H1 (cell line): Measurements from ENCODE around the gene SLC12A4. TPM values are rescaled to one million over a fixed set of nuclear protein-coding genes. Genes with fewer than 3 reads are reported as not detected.

Experiments
- CTCF ChIA-PET: fragments of 300-600 bp; sonication (Branson Sonifier 250); formaldehyde crosslinking; loops from one replicate; lab custom pipeline; 2021; ENCODE audit not compliant: partially characterized antibody; lab: Charles Lee
- POLR2A ChIA-PET: fragments of 300-600 bp; sonication (Branson Sonifier 250); formaldehyde crosslinking; loops from one replicate; lab custom pipeline; 2021; ENCODE audit warnings: inconsistent platforms; ENCODE audit not compliant: partially characterized antibody; lab: Charles Lee
- DNase-seq, 2 experiments: peaks; one replicate each; pipeline versions ENCODE4 v3.0.0 to v3.0.0-alpha.2; 2010 to 2022; ENCODE audit warnings: low spot score in 2 of 2, low read depth in 1 of 2, mixed read lengths in 1 of 2
- FAIRE-seq: peaks from 2 replicates; lab custom pipeline; 2011; peaks lifted over from hg19 to GRCh38; lab: Jason Lieb, UNC
- H2AFZ ChIP-seq: 2 replicates; pipeline ENCODE4 v1.8.1; 2012; ENCODE audit warnings: low read length, inconsistent platforms
- H2AK5ac ChIP-seq: 2 replicates; pipeline ENCODE4 v1.6.1; 2013; ENCODE audit warnings: low read depth, low read length
- H2BK120ac ChIP-seq: replicated peaks from 2 replicates; pipeline ENCODE3; 2013; ENCODE audit warnings: low read depth, low read length, inconsistent platforms
- H2BK12ac ChIP-seq: 2 replicates; pipeline ENCODE4 v1.6.1; 2013; ENCODE audit warnings: low read depth, low read length
- H2BK15ac ChIP-seq: 2 replicates; pipeline ENCODE4 v1.6.1; 2013; ENCODE audit warnings: low read length
- H2BK20ac ChIP-seq: 2 replicates; pipeline ENCODE4 v1.6.1; 2013; ENCODE audit warnings: low read length
- H2BK5ac ChIP-seq: 2 replicates; pipeline ENCODE4 v1.6.1; 2013; ENCODE audit warnings: low read depth, low read length
- H3K14ac ChIP-seq: 2 replicates; pipeline ENCODE4 v1.6.1; 2013; ENCODE audit warnings: inconsistent platforms; ENCODE audit not compliant: insufficient read length
- H3K18ac ChIP-seq: 2 replicates; pipeline ENCODE4 v1.6.1; 2013; ENCODE audit warnings: low read length; ENCODE audit errors: extremely low read depth
- H3K23ac ChIP-seq: 2 replicates; pipeline ENCODE4 v1.6.1; 2013; ENCODE audit warnings: inconsistent platforms; ENCODE audit not compliant: insufficient read length
- H3K23me2 ChIP-seq: 2 replicates; pipeline ENCODE4 v1.6.1; 2013; ENCODE audit warnings: low read depth, low read length
- H3K27ac ChIP-seq: 2 replicates; pipeline ENCODE4 v1.6.1; 2011; ENCODE audit warnings: low read depth, low read length, inconsistent platforms
- H3K27me3 ChIP-seq, 4 experiments: replicated peaks in 1 of 4; 1 replicate in 1 of 4; 2 replicates in 3 of 4; pipeline versions ENCODE4 v1.6.1 to v1.8.1; 2011 to 2013; ENCODE audit warnings: low read length in 3 of 4, mild to moderate bottlenecking in 3 of 4, inconsistent platforms in 2 of 4, mixed read lengths in 2 of 4, moderate library complexity in 1 of 4; ENCODE audit not compliant: control insufficient read depth in 3 of 4, insufficient read depth in 3 of 4; ENCODE audit errors: extremely low read depth in 1 of 4
- H3K36me3 ChIP-seq, 4 experiments: 2 replicates each; pipeline versions ENCODE4 v1.6.1 to v1.8.1; 2011 to 2013; ENCODE audit warnings: mild to moderate bottlenecking in 4 of 4, low read length in 3 of 4, moderate library complexity in 2 of 4, control low read depth in 1 of 4, inconsistent platforms in 1 of 4; ENCODE audit not compliant: insufficient read depth in 4 of 4, control insufficient read depth in 2 of 4
- H3K4ac ChIP-seq: replicated peaks from 2 replicates; pipeline ENCODE3; 2013; ENCODE audit warnings: low read length, low read depth, mixed read lengths, inconsistent platforms; ENCODE audit not compliant: insufficient read length
- H3K4me1 ChIP-seq, 4 experiments: replicated peaks in 1 of 4; 1 replicate in 1 of 4; 2 replicates in 3 of 4; pipeline versions ENCODE4 v1.6.1 to v1.8.1; 2011 to 2013; ENCODE audit warnings: low read length in 3 of 4, inconsistent platforms in 2 of 4, mixed read lengths in 1 of 4; ENCODE audit not compliant: insufficient read depth in 4 of 4, control insufficient read depth in 3 of 4
- H3K4me2 ChIP-seq, 2 experiments: 2 replicates each; pipeline versions ENCODE4 v1.6.1 to v1.8.1; 2011 to 2013; ENCODE audit warnings: low read depth in 2 of 2, low read length in 2 of 2, control low read depth in 1 of 2, inconsistent platforms in 1 of 2, mild to moderate bottlenecking in 1 of 2; ENCODE audit not compliant: insufficient read depth in 1 of 2
- H3K4me3 ChIP-seq, 4 experiments: fragments of 200-600, 300-600 bp in 1 of 4; sonication (generic), shearing (Covaris generic), sonication (Bioruptor Twin) in 1 of 4; 2 replicates each; pipeline versions ENCODE4 v1.5.1 to v1.8.1; 2011 to 2016; ENCODE audit warnings: low read length in 4 of 4, low read depth in 3 of 4, control low read depth in 2 of 4, inconsistent platforms in 2 of 4, mild to moderate bottlenecking in 2 of 4, mixed read lengths in 1 of 4, moderate library complexity in 1 of 4; ENCODE audit not compliant: insufficient read depth in 2 of 4; ENCODE audit errors: extremely low read depth in 1 of 4
- H3K56ac ChIP-seq: replicated peaks from 2 replicates; pipeline ENCODE3; 2013; ENCODE audit warnings: low read depth, mild to moderate bottlenecking, mixed read lengths, low read length, inconsistent platforms; ENCODE audit not compliant: insufficient read length
- H3K79me1 ChIP-seq: 2 replicates; pipeline ENCODE4 v1.6.1; 2013; ENCODE audit warnings: low read depth, low read length, control low read depth
- H3K79me2 ChIP-seq, 2 experiments: 2 replicates each; pipeline versions ENCODE4 v1.6.1 to v1.8.1; 2012 to 2013; ENCODE audit warnings: low read length in 2 of 2, mild to moderate bottlenecking in 2 of 2, inconsistent platforms in 1 of 2; ENCODE audit not compliant: insufficient read depth in 2 of 2, control insufficient read depth in 1 of 2
- H3K9ac ChIP-seq, 4 experiments: replicated peaks in 1 of 4; 1 replicate in 1 of 4; 2 replicates in 3 of 4; pipeline versions ENCODE4 v1.6.1 to v1.8.1; 2011 to 2013; ENCODE audit warnings: low read depth in 3 of 4, low read length in 3 of 4, control low read depth in 2 of 4, mild to moderate bottlenecking in 2 of 4, moderate library complexity in 2 of 4, inconsistent platforms in 1 of 4; ENCODE audit errors: extremely low read depth in 1 of 4
- H3K9me3 ChIP-seq, 2 experiments: 2 replicates each; pipeline versions ENCODE4 v1.6.1 to v1.8.1; 2012 to 2013; ENCODE audit warnings: mild to moderate bottlenecking in 2 of 2, moderate library complexity in 2 of 2, control low read depth in 1 of 2, inconsistent platforms in 1 of 2, low read depth in 1 of 2, low read length in 1 of 2, mixed read lengths in 1 of 2; ENCODE audit not compliant: insufficient read depth in 2 of 2
- H4K20me1 ChIP-seq, 2 experiments: replicated peaks in 1 of 2; 2 replicates each; pipeline versions ENCODE3 to v1.8.1; 2011 to 2013; ENCODE audit warnings: inconsistent platforms in 2 of 2, low read length in 2 of 2, mild to moderate bottlenecking in 1 of 2; ENCODE audit not compliant: insufficient read depth in 2 of 2, control insufficient read depth in 1 of 2
- H4K5ac ChIP-seq: 2 replicates; pipeline ENCODE4 v1.6.1; 2013; ENCODE audit warnings: low read length, low read depth, mixed read lengths, inconsistent platforms; ENCODE audit not compliant: insufficient read length
- H4K8ac ChIP-seq: 2 replicates; pipeline ENCODE4 v1.8.0; 2013; ENCODE audit warnings: mild to moderate bottlenecking, moderate library complexity, low read length, inconsistent platforms; ENCODE audit not compliant: insufficient read depth; ENCODE audit errors: extremely low read depth
- H4K91ac ChIP-seq: replicated peaks from 2 replicates; pipeline ENCODE3; 2013; ENCODE audit warnings: low read length, mixed read lengths, inconsistent platforms; ENCODE audit not compliant: insufficient read length
- CHD1 ChIP-seq: IDR thresholded peaks from 2 replicates; pipeline ENCODE4 v1.6.1; 2012; ENCODE audit warnings: low read depth, low read length, improper control_type of control experiment
- WGBS, 2 experiments: shearing (Covaris generic) in 1 of 2; methylation state at CpG; one replicate each; pipeline versions ENCODE4 v1.1.6 to v1.1.7; 2013 to 2015; ENCODE audit warnings: low lambda C conversion rate in 2 of 2, mixed read lengths in 2 of 2, inconsistent platforms in 1 of 2, low coverage in 1 of 2, missing lambda C conversion rate in 1 of 2; ENCODE audit not compliant: insufficient replicate concordance in 2 of 2, insufficient coverage in 1 of 2, insufficient read length in 1 of 2; ENCODE audit errors: extremely low coverage in 1 of 2, missing lambda C conversion rate in 1 of 2; 5-methylcytosine and 5-hydroxymethylcytosine counted together
- polyA plus RNA-seq, 7 experiments: library from polyadenylated mRNA; depleted of rRNA in 3 of 7; stranded (reverse) in 5 of 7; unstranded in 2 of 7; fragments of >200 nt in 5 of 7; fragments of 200-250 nt in 2 of 7; gene quantifications; 1 replicate in 5 of 7; 2 replicates in 1 of 7; 4 replicates in 1 of 7; pipeline versions ENCODE4 v1.2.1 to v1.2.3, GENCODE V29; 2011 to 2013; ENCODE audit warnings: missing spikeins in 2 of 7, mixed read lengths in 2 of 7
- total RNA-seq: library from RNA; stranded (reverse); fragmentation: NEBNext Ultra II Directional; extraction: Animal tissue kit (Norgen Biotek cat#: 25700); gene quantifications from 2 replicates; pipeline ENCODE4 v1.2.1, GENCODE V29; 2021

The SLC12A4 gene
- total and polyA plus RNA-seq, 2 of the 8 experiments (the other 6 are each of a cell fraction or from before 2014, with no cell fraction given): 41.3 to 49.3 TPM

DNA sequence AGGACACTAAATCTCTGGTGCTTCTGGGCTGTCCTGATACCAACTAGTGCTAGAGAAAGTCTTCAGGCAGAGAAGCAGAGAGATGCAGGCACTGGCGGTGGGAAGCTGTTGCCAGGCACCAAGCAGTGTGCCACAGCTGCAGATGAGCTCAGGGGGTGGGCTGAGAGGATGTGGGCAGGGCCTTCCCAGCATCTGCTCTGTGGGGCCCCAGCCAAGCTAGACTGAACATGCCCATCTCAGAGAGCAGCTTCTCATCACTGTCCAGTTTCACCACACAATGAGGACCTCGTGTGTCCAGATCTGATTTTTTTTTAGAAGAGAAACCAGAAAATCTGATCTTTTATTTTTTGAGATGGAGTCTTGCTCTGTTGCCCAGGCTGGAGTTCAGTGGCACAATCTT, 58.3 kb downstream of the SLC12A4 start:
- WGBS, 2 experiments: 91% methylated on average over 2 of the region's 2 CpGs; no CpG with 5 or more reads in 1 of the 2 experiments
- Histone ChIP-seq H3K56ac (no peak overlapping the region), H4K8ac (no peak overlapping the region), H4K5ac (no peak overlapping the region), H3K4me1 (peaks cover 0 to 6% (median 3%) of the 10 kb centered on the region in 4 experiments; a peak in 4 of 7 replicates), H2AFZ (no peak overlapping the region), H4K20me1 (peaks cover 0 to 4% of the 10 kb centered on the region in 2 experiments), H2BK5ac (no peak overlapping the region), H3K27me3 (no peaks in the 10 kb centered on the region), H3K9me3 (no peaks in the 10 kb centered on the region), H3K36me3 (peaks cover 0 to 17% (median 5%) of the 10 kb centered on the region in 4 experiments; a peak in 5 of 8 replicates), H3K79me1 (peaks cover 8% of the 10 kb centered on the region; the same call in 1 of the 2 replicates), H2AK5ac (no peak overlapping the region), H3K9ac (no peak overlapping the region), H3K18ac (no peak overlapping the region), H3K27ac (no peak overlapping the region), H3K4ac (no peak overlapping the region), H3K23ac (no peak overlapping the region), H2BK15ac (no peak overlapping the region), H3K4me2 (no peak overlapping the region), H4K91ac (no peak overlapping the region), H2BK12ac (no peak overlapping the region), H2BK120ac (no peak overlapping the region), H3K14ac (no peak overlapping the region), H2BK20ac (no peak overlapping the region), H3K4me3 (no peak overlapping the region), H3K79me2 (no peaks in the 10 kb centered on the region), H3K23me2 (no peaks in the 10 kb centered on the region; the same call in 1 of the 2 replicates)
- CTCF ChIA-PET: interaction anchor here (0.6 to 7.6 kb wide), 8 partner anchors 13 to 202 kb away, joined by 3 to 74 read pairs (median 5); partner anchors contain the start of gene NRN1L
- TF ChIP-seq CHD1: no peak
- no peak for DNase-seq
- no peak for FAIRE-seq
- POLR2A ChIA-PET: interaction anchor here (0.7 to 3.4 kb wide), 3 partner anchors 25 to 196 kb away, joined by 3 to 9 read pairs (median 3); no protein-coding TSS in a partner anchor
